ENCODE measurements around the gene CTNNA2.

DNA sequence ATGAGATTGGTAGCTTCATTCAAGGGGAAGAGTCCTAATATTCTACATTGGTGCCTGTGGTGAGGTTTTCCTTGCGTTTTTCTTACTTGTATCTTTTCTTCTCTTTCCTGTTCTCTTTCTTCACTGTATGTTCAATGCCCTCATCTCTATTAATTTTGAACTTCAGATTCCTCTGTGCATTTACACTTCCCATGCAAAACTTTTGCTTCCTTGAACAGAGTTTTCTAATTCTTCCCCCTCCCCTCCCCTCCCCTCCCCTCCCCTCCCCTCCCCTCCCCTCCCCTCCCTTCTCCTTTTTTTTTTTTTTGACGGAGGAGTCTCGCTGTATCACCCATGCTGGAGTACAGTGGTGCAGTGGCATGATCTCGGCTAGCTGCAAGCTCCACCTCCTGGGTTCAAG lies 403.4 kb downstream of the CTNNA2 start:
- no peak for TF ChIP-seq RAD21 (IDR thresholded peaks at IDR 0.05; ENCODE audit: low read length)
- TF ChIP-seq GATA2 (CRISPR knock-in tag; IDR thresholded peaks at IDR 0.05): no peak
- no peak for TF ChIP-seq REST (IDR thresholded peaks at IDR 0.05; ENCODE audit: low read depth, low read length)
- TF ChIP-seq YY1 (IDR thresholded peaks at IDR 0.05; ENCODE audit: low read depth): no peak
- no peak for TF ChIP-seq EZH2phosphoT487 (IDR thresholded peaks at IDR 0.05; ENCODE audit: borderline replicate concordance, low read depth)
- TF ChIP-seq CTCF (IDR thresholded peaks at IDR 0.05): no peak
- no peak for TF ChIP-seq GABPA (IDR thresholded peaks at IDR 0.05; ENCODE audit: low read depth)
- TF ChIP-seq TAF1 (IDR thresholded peaks at IDR 0.05; ENCODE audit: borderline replicate concordance, low read depth, low read length): no peak
- no peak for TF ChIP-seq SIN3A (IDR thresholded peaks at IDR 0.05; ENCODE audit: borderline replicate concordance, low read depth, low read length)
- no peak for TF ChIP-seq POLR2AphosphoS5 (IDR thresholded peaks at IDR 0.05; ENCODE audit: low read depth, low read length)
- no peak for TF ChIP-seq USF1 (IDR thresholded peaks at IDR 0.05; ENCODE audit: borderline replicate concordance, low read depth)
- TF ChIP-seq SMC3 (IDR thresholded peaks at IDR 0.05; ENCODE audit: low read depth, low read length): no peak
- TF ChIP-seq, protein P1, sequence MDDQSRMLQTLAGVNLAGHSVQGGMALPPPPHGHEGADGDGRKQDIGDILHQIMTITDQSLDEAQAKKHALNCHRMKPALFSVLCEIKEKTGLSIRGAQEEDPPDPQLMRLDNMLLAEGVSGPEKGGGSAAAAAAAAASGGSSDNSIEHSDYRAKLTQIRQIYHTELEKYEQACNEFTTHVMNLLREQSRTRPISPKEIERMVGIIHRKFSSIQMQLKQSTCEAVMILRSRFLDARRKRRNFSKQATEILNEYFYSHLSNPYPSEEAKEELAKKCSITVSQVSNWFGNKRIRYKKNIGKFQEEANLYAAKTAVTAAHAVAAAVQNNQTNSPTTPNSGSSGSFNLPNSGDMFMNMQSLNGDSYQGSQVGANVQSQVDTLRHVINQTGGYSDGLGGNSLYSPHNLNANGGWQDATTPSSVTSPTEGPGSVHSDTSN (IDR thresholded peaks at IDR 0.05): no peak

Data from SK-N-SH (cell line).